Epithelial cell of esophagus (primary cell): ENCODE data around the gene BTBD1.

Experiments used
- DNase-seq: peaks from one replicate; pipeline ENCODE4 v3.0.0; 2010; ENCODE audit warnings: low read depth
- H3K4me3 ChIP-seq: 2 replicates; pipeline ENCODE4 v1.5.1; 2011; ENCODE audit warnings: mild to moderate bottlenecking, low read length, control low read depth
- TF ChIP-seq, protein P1 (sequence below): IDR thresholded peaks from 2 replicates; pipeline ENCODE4 v1.5.1; 2011; ENCODE audit warnings: low read depth, mild to moderate bottlenecking, low read length, control low read depth, inconsistent platforms; ENCODE audit not compliant: insufficient read depth; ENCODE audit errors: missing control alignments

BTBD1 gene

GRCh38 chr15:83106994-83107840, 40.2 kb upstream of the BTBD1 start, which contains the start of gene TM6SF1:
TSS of gene TM6SF1 (plus strand) at chr15:83107645. CDS start at chr15:83107681, 36 bp downstream.
- peak within 1 kb of the TSS; percentile 29 for H3K4me3 ChIP-seq
- no peak for DNase-seq
- TF ChIP-seq, protein P1, sequence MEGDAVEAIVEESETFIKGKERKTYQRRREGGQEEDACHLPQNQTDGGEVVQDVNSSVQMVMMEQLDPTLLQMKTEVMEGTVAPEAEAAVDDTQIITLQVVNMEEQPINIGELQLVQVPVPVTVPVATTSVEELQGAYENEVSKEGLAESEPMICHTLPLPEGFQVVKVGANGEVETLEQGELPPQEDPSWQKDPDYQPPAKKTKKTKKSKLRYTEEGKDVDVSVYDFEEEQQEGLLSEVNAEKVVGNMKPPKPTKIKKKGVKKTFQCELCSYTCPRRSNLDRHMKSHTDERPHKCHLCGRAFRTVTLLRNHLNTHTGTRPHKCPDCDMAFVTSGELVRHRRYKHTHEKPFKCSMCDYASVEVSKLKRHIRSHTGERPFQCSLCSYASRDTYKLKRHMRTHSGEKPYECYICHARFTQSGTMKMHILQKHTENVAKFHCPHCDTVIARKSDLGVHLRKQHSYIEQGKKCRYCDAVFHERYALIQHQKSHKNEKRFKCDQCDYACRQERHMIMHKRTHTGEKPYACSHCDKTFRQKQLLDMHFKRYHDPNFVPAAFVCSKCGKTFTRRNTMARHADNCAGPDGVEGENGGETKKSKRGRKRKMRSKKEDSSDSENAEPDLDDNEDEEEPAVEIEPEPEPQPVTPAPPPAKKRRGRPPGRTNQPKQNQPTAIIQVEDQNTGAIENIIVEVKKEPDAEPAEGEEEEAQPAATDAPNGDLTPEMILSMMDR = no peak

GRCh38 chr15:83105440-83105839, 38.4 kb upstream of the BTBD1 start:
- TF ChIP-seq, protein P1 = no peak
- DNase-seq = no peak
- no peak overlapping the region for H3K4me3 ChIP-seq

DNA sequence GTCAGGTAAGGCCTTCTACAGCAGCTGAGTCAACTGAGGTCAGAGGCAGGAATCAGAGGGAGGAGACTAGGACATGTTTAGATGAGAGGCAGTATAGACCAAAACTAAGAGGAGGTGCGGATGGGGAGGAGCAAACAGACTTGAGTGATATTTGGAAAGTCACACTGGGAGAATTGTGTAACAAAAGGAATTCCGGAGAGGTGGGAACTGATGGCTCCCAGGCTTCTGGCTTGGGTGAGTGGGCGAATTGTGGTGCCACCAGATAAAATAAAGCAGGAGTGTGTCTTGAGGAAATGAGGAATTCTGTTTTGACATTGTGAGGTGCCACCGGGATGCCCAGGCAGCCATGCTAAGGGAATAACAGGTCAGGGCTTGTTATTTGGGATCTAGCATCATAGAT, 37.1 kb upstream of the BTBD1 start:
- H3K4me3 ChIP-seq = no peak overlapping the region
- DNase-seq = no peak
- TF ChIP-seq, protein P1 = no peak

- H3K4me3 ChIP-seq = no peak overlapping the region
- TF ChIP-seq, protein P1 = no peak
- DNase-seq = no peak
Observed at GRCh38 chr15:83102346-83102745, 35.3 kb upstream of the BTBD1 start.

DNA sequence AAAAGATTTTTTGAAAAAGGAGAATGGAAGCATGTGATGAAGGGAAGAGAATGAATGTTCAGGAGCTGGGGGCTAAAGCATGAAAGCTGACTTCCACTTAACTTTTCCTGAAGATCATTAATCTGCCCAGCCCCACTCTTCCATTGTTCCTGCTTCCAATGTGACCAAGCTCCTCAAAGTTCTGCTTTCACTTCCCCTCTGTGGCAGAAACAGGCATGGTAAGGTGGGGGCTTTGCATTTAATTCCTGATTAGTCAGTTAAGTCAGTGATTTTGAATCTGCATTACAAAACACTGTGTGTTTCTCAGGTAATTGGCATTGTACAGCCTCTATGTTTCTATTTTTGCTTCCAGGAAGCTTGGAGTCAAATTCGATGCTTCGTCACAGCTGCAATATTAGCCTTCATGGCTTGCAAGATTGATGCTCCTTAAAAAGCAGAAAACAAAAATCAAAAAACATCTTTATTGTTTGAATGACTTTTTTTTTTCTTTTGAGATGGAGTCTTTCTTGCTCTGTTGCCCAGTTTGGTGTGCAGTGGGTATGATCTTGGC, 33.1 kb upstream of the BTBD1 start:
- no peak for DNase-seq
- H3K4me3 ChIP-seq = no peak overlapping the region
- TF ChIP-seq, protein P1 = no peak

DNA sequence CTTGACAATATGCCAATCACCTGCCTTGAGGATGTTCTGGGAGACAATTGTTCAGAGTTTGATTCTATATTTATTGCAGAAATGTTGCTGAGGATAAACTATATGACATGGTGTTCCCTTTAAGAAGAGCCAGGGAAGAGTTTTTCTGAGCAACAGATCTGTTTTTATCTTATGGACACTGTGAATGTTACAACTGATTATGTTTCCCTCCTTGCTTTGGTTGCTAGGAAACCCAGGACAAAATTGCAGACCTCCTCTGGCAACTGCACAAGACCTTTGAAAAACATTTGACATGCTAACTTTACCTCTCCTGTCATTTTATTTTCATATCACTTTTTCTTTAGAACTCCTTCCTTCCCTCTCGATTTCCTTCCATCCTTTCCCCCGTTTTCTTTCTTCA, 32.2 kb upstream of the BTBD1 start:
- no peak for DNase-seq
- no peak overlapping the region for H3K4me3 ChIP-seq

More for the DNA sequence above, 32.2 kb upstream of the BTBD1 start:
- TF ChIP-seq, protein P1 = no peak
